ENCODE results near the gene COL5A2. TPM values are rescaled to one million over a fixed set of nuclear protein-coding genes. Genes with fewer than 3 reads are reported as not detected.

COL5A2 gene
- total RNA-seq, 2 experiments from 2014 or later: 0.32 to 0.50 TPM

Small RNA genes within 50 kb of the gene (microRNA-seq; reads per million reads assigned to microRNA genes)
- gene MIR3129 (ENCODE audit: borderline replicate concordance): not detected
- not detected for gene MIR3606 (ENCODE audit: borderline replicate concordance)

Other genes starting within 250 kb of the COL5A2 start
- gene COL3A1, start 205.4 kb downstream of the COL5A2 start, total RNA-seq: under 1 TPM; 0.05 to 0.12 TPM

All from activated CD4-positive, alpha-beta T cell treated with anti-CD3 and anti-CD28 coated beads for 36 hours (primary cell).